Breast epithelium (tissue), 3 donors: ENCODE results near the gene MARCHF9.
A peak's percentile ranks its signal among the peaks of the same experiment; 100 is the strongest.

Experiments
- POLR2AphosphoS5 ChIP-seq, 3 donors: sonication (generic); formaldehyde crosslinking; IDR thresholded peaks; one replicate each; pipeline ENCODE4 v1.6.1; 2017; ENCODE audit warnings: antibody characterized with exemption in 3 of 3
- TF ChIP-seq, protein P1 (sequence below), 3 donors: fragments of 450-650 bp; IDR thresholded peaks; one replicate each; pipeline ENCODE4 v1.5.1; 2016 to 2017; ENCODE audit warnings: antibody characterized with exemption in 3 of 3, mild to moderate bottlenecking in 3 of 3, moderate library complexity in 3 of 3

- TF ChIP-seq, protein P1, sequence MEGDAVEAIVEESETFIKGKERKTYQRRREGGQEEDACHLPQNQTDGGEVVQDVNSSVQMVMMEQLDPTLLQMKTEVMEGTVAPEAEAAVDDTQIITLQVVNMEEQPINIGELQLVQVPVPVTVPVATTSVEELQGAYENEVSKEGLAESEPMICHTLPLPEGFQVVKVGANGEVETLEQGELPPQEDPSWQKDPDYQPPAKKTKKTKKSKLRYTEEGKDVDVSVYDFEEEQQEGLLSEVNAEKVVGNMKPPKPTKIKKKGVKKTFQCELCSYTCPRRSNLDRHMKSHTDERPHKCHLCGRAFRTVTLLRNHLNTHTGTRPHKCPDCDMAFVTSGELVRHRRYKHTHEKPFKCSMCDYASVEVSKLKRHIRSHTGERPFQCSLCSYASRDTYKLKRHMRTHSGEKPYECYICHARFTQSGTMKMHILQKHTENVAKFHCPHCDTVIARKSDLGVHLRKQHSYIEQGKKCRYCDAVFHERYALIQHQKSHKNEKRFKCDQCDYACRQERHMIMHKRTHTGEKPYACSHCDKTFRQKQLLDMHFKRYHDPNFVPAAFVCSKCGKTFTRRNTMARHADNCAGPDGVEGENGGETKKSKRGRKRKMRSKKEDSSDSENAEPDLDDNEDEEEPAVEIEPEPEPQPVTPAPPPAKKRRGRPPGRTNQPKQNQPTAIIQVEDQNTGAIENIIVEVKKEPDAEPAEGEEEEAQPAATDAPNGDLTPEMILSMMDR (IDR thresholded peaks at IDR 0.05) = peak in 1 of 3 donors; percentile 14
- TF ChIP-seq POLR2AphosphoS5 (IDR thresholded peaks at IDR 0.05) = no peak
These were observed 17.1 kb upstream of the MARCHF9 start for GRCh38 chr12:57737467-57738460.
